Heart left ventricle (tissue), 16 donors: ENCODE data around the gene FAM131A. TPM values are rescaled to one million over a fixed set of nuclear protein-coding genes. Genes with fewer than 3 reads are reported as not detected.
A peak's percentile ranks its signal among the peaks of the same experiment; 100 is the strongest.

ENCODE experiments used
- ATAC-seq, 4 donors: fragments of 200-7000 bp; cut with Tn5 transposase; one replicate each; pipeline ENCODE4 v1.9.1; 2020 to 2022; ENCODE audit warnings: moderate library complexity in 4 of 4, mild to moderate bottlenecking in 3 of 4, moderate number of reproducible peaks in 1 of 4
- DNase-seq, 5 donors: peaks; one replicate each; pipeline ENCODE4 v3.0.0-alpha.2; 2020
- H3K27ac ChIP-seq, 12 donors: fragments of 200-600 bp; sonication (generic) in 4 of 12; one replicate each; pipeline versions ENCODE4 v1.5.0 to v1.8.0; 2016 to 2022; ENCODE audit warnings: mild to moderate bottlenecking in 2 of 12
- H3K27me3 ChIP-seq, 9 donors: fragments of 200-600 bp; sonication (generic) in 2 of 9; one replicate each; pipeline versions ENCODE4 v1.5.1 to v1.8.0; 2016 to 2022; ENCODE audit warnings: mild to moderate bottlenecking in 3 of 9
- H3K36me3 ChIP-seq, 9 donors: fragments of 200-600 bp; sonication (generic) in 2 of 9; one replicate each; pipeline versions ENCODE4 v1.5.0 to v1.8.0; 2018 to 2022; ENCODE audit warnings: mild to moderate bottlenecking in 2 of 9
- H3K4me1 ChIP-seq, 12 donors: fragments of 200-600 bp; sonication (generic) in 4 of 12; one replicate each; pipeline versions ENCODE4 v1.5.0 to v1.8.0; 2016 to 2022; ENCODE audit warnings: mild to moderate bottlenecking in 3 of 12
- H3K4me3 ChIP-seq, 12 donors: fragments of 200-600 bp; sonication (generic) in 4 of 12; one replicate each; pipeline versions ENCODE4 v1.5.0 to v1.8.0; 2017 to 2022; ENCODE audit warnings: mild to moderate bottlenecking in 9 of 12, moderate library complexity in 4 of 12
- H3K9me3 ChIP-seq, 12 donors: fragments of 200-600 bp; sonication (generic) in 4 of 12; one replicate each; pipeline versions ENCODE4 v1.5.0 to v1.8.0; 2016 to 2022; ENCODE audit warnings: mild to moderate bottlenecking in 1 of 12
- POLR2A ChIP-seq, 2 donors: fragments of 450-650 bp; IDR thresholded peaks; one replicate each; pipeline ENCODE4 v1.6.1; 2017; ENCODE audit warnings: antibody characterized with exemption in 2 of 2, mild to moderate bottlenecking in 2 of 2, moderate library complexity in 2 of 2
- WGBS, 4 donors: extraction: QIAGEN DNeasy Blood & Tissue Kit in 2 of 4; methylation state at CpG; one replicate each; pipeline versions ENCODE4 v1.1.5 to v1.1.7; 2013 to 2018; 5-methylcytosine and 5-hydroxymethylcytosine counted together
- intact Hi-C, 10 donors: fragments of 100-400 bp; cut with DNase I; formaldehyde crosslinking; loops; one replicate each; pipeline versions ENCODE4 v1.11.1 to v1.14.2; 2022
- polyA plus RNA-seq, 2 donors: library from polyadenylated mRNA; stranded (reverse); fragments of 200-250 nt; gene quantifications; one replicate each; pipeline ENCODE4 v1.2.3, GENCODE V29; 2013
- total RNA-seq, 9 donors: library from RNA; depleted of rRNA in 2 of 9; stranded (reverse); fragments of >200 nt in 2 of 9; fragmentation: NEBNext Ultra II Directional in 3 of 9; extraction: Animal tissue kit (Norgen Biotek cat#: 25700) in 3 of 9; gene quantifications; one replicate each; pipeline versions ENCODE4 v1.1.0 to v1.2.4, GENCODE V29; 2016 to 2023
- TF ChIP-seq, protein P1 (sequence below), 12 donors: fragments of 200-600 bp; sonication (generic) in 4 of 12; IDR thresholded peaks; one replicate each; pipeline versions ENCODE4 v1.5.0 to v1.8.0; 2018 to 2022; ENCODE audit warnings: antibody characterized with exemption in 12 of 12, mild to moderate bottlenecking in 5 of 12
- donor health status: ischemic (EF 13 %, LVEDD 7.1; RV severe dilation, severe dysfunction).
- donor health status: healthy with polysubstance abuse.
- donor health status: DM: no; HTN: yes; CAD: no.
- donor health status: DM: no; HTN: no; CAD: no.
- donor health status: ischemic (EF 25% LVEDD 6.9; RV normal size, moderate dysfunction).
- donor health status: ischemic (EF 25% LVEDD 5.7; RV mildly dilated, moderate dysfunction).
- donor health status: healthy.
- donor health status: DM: yes; HTN: yes; CAD: no.
- donor health status: ischemic (EF 35%, LVEDD 5.7; RV mildly dilated, moderate dysfunction).
- donor health status: nonischemic (EF 11% LVEDD 7.7; RV severe dilation, severe dysfunction).
- donor health status: DM: yes; HTN: yes; CAD: no.
- donor health status: PGD.
- donor health status: ischemic (EF 29% LVEDD 5.4; RV normal size, mild dysfunction).
- donor health status: nonischemic (EF 23%, LVEDD 6.1; RV moderate dilation, normal function).

FAM131A gene
- total and polyA plus RNA-seq, 11 donors: 21.9 to 53.2 (median 30.9) TPM

DNA sequence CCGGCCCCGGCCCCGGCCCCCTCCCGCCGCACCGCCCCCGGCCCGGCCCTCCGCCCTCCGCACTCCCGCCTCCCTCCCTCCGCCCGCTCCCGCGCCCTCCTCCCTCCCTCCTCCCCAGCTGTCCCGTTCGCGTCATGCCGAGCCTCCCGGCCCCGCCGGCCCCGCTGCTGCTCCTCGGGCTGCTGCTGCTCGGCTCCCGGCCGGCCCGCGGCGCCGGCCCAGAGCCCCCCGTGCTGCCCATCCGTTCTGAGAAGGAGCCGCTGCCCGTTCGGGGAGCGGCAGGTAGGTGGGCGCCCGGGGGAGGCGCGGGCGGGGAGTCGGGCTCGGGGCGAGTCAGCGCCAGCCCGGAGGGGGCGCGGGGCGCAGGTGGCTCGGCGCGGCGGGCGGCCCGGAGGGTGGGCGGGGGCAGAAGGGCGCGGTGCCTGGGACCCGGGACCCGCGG lies 42.8 kb downstream of the FAM131A start:
- H3K4me1 ChIP-seq: peaks cover 0 to 42% (median 27%) of the 10 kb centered on the region in 12 donors
- H3K9me3 ChIP-seq: no peaks in the 10 kb centered on the region
- ATAC-seq: peak in 3 of 4 donors; percentile 53 to 61 (median 58)
- H3K36me3 ChIP-seq: peaks cover 0 to 10% (median 0%) of the 10 kb centered on the region in 9 donors
- H3K27ac ChIP-seq: peak overlapping the region in 8 of 12 donors; percentile 38 to 79 (median 69)
- DNase-seq: peak; percentile 74 to 87 (median 78)
- H3K27me3 ChIP-seq: peaks cover 0 to 60% (median 30%) of the 10 kb centered on the region in 9 donors
- peak overlapping the region; percentile 28 to 74 (median 54) for H3K4me3 ChIP-seq
- TF ChIP-seq POLR2A (IDR thresholded peaks at IDR 0.05): no peak
- TF ChIP-seq, protein P1, sequence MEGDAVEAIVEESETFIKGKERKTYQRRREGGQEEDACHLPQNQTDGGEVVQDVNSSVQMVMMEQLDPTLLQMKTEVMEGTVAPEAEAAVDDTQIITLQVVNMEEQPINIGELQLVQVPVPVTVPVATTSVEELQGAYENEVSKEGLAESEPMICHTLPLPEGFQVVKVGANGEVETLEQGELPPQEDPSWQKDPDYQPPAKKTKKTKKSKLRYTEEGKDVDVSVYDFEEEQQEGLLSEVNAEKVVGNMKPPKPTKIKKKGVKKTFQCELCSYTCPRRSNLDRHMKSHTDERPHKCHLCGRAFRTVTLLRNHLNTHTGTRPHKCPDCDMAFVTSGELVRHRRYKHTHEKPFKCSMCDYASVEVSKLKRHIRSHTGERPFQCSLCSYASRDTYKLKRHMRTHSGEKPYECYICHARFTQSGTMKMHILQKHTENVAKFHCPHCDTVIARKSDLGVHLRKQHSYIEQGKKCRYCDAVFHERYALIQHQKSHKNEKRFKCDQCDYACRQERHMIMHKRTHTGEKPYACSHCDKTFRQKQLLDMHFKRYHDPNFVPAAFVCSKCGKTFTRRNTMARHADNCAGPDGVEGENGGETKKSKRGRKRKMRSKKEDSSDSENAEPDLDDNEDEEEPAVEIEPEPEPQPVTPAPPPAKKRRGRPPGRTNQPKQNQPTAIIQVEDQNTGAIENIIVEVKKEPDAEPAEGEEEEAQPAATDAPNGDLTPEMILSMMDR (IDR thresholded peaks at IDR 0.05): no peak
- 1 to 2% (median 1%) methylated on average over 12 to 61 of the region's 62 CpGs; no CpG with 5 or more reads in 1 of the 4 donors for WGBS, 4 donors
- intact Hi-C loops: no loop called here

DNA sequence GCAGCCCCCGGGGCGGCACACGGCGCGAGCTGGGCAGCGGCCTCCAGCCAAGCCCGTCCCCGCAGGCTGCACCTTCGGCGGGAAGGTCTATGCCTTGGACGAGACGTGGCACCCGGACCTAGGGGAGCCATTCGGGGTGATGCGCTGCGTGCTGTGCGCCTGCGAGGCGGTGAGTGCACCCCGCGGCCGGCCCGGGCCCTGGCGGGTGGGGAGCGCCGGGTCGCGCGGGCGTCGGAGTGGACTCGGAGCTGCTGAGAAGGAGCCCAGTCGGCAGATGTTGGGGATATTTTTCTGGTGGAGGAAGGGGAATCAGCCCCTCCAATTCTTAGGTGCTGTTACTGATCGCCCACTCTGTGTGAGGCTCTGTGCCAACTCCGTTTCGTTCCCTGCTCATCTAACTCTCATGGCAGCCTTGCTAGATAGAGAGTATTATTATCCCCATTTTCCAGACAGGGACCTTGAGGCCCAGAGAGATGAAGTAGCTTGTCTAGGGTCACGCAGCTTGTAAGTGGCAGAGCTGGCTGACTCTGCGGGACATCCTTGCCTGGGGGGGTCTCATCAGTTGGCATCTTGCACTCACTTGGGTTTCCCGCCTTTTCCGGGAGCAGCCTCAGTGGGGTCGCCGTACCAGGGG lies 43.3 kb downstream of the FAM131A start:
- Histone ChIP-seq H3K4me1 (peaks cover 0 to 42% (median 27%) of the 10 kb centered on the region in 12 donors), H3K9me3 (no peaks in the 10 kb centered on the region), H3K27ac (peak overlapping the region in 11 of 12 donors; percentile 20 to 79 (median 62)), H3K36me3 (peaks cover 0 to 12% (median 0%) of the 10 kb centered on the region in 9 donors), H3K4me3 (peak overlapping the region; percentile 28 to 74 (median 54)), H3K27me3 (peaks cover 0 to 58% (median 28%) of the 10 kb centered on the region in 9 donors)
- TF ChIP-seq POLR2A (IDR thresholded peaks at IDR 0.05): no peak
- TF ChIP-seq, protein P1 (IDR thresholded peaks at IDR 0.05): no peak
- DNase-seq (no peak), ATAC-seq (no peak)
- WGBS, 4 donors: 2 to 8% (median 5%) methylated on average over 14 to 42 of the region's 42 CpGs
- intact Hi-C loops: no loop called here

DNA sequence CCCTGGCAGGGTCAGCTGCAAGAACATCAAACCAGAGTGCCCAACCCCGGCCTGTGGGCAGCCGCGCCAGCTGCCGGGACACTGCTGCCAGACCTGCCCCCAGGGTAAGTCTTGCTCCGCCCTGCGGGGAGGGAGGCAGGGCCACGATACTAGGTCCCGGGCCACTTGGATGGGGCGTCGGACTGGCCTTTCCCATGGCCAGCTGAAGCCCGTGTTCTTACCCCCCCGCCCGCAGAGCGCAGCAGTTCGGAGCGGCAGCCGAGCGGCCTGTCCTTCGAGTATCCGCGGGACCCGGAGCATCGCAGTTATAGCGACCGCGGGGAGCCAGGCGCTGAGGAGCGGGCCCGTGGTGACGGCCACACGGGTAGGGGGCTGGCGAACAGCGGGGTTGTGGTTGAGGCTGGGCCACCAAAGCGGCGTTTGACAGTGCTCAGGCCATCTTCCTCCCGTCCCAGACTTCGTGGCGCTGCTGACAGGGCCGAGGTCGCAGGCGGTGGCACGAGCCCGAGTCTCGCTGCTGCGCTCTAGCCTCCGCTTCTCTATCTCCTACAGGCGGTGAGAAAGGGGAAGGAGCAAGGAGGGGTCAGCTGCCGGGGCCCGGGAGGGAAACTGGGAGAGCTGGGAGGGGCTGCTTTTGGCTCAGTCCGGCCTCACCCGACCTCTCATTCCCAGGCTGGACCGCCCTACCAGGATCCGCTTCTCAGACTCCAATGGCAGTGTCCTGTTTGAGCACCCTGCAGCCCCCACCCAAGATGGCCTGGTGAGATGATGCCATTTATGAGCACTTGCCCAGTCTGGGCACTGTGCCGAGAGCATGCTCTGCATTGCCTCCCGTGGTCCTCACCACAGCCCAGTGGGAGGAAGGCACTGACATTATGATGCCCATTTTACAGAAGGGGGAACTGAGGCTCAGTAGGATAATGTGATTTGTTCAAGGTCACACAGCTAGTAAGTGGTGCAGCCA lies 44.1 kb downstream of the FAM131A start:
- no peak for TF ChIP-seq POLR2A (IDR thresholded peaks at IDR 0.05)
- TF ChIP-seq, protein P1 (IDR thresholded peaks at IDR 0.05): no peak
- intact Hi-C loops: no loop called here
- Histone ChIP-seq H3K4me3 (peak overlapping the region; percentile 28 to 74 (median 54)), H3K36me3 (peaks cover 0 to 17% (median 0%) of the 10 kb centered on the region in 9 donors), H3K9me3 (no peaks in the 10 kb centered on the region), H3K27me3 (peaks cover 0 to 55% (median 29%) of the 10 kb centered on the region in 9 donors), H3K27ac (peak overlapping the region in 11 of 12 donors; percentile 20 to 79 (median 68)), H3K4me1 (peaks cover 0 to 42% (median 27%) of the 10 kb centered on the region in 12 donors)
- DNase-seq (peak in 3 of 5 donors; percentile 47 to 78 (median 76)), ATAC-seq (peak in 3 of 4 donors; percentile 35 to 58 (median 45))
- 7 to 13% (median 10%) methylated on average over 34 to 55 of the region's 55 CpGs for WGBS, 4 donors
